Measurements from ENCODE around the gene ADGRD1. TPM values are rescaled to one million over a fixed set of nuclear protein-coding genes. Genes with fewer than 3 reads are reported as not detected.

Gene ADGRD1
- total RNA-seq, 1 donor from 2014 or later = 0.47 TPM

GRCh38 chr12:130938186-130938585 is 15.5 kb upstream of the ADGRD1 start:
- POLR2A ChIA-PET = interaction anchor here (0.6 kb wide), 1 partner anchor 25 kb away, joined by 10 read pairs; no protein-coding TSS in a partner anchor
- Mint-ChIP-seq H3K27me3 (peaks cover 2% of the 10 kb centered on the region), H3K9me3 (peaks cover 18% of the 10 kb centered on the region), H3K4me1 (no peaks in the 10 kb centered on the region), H3K27ac (no peak overlapping the region), H3K36me3 (ENCODE audit: low read depth) (no peaks in the 10 kb centered on the region), H3K4me3 (no peak overlapping the region)
- ATAC-seq (ENCODE audit: low read depth) (no peak), DNase-seq (no peak)
- intact Hi-C loops (cut with micrococcal nuclease) = no loop called here
- TF ChIP-seq, protein P1, sequence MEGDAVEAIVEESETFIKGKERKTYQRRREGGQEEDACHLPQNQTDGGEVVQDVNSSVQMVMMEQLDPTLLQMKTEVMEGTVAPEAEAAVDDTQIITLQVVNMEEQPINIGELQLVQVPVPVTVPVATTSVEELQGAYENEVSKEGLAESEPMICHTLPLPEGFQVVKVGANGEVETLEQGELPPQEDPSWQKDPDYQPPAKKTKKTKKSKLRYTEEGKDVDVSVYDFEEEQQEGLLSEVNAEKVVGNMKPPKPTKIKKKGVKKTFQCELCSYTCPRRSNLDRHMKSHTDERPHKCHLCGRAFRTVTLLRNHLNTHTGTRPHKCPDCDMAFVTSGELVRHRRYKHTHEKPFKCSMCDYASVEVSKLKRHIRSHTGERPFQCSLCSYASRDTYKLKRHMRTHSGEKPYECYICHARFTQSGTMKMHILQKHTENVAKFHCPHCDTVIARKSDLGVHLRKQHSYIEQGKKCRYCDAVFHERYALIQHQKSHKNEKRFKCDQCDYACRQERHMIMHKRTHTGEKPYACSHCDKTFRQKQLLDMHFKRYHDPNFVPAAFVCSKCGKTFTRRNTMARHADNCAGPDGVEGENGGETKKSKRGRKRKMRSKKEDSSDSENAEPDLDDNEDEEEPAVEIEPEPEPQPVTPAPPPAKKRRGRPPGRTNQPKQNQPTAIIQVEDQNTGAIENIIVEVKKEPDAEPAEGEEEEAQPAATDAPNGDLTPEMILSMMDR (IDR thresholded peaks at IDR 0.05) = no peak
- CTCF ChIA-PET = no interaction called here

- peaks cover 9% of the 10 kb centered on the region for H3K27me3 Mint-ChIP-seq
- peaks cover 30% of the 10 kb centered on the region for H3K9me3 Mint-ChIP-seq
- CTCF ChIA-PET = no interaction called here
- TF ChIP-seq, protein P1 (IDR thresholded peaks at IDR 0.05) = no peak
- POLR2A ChIA-PET = no interaction called here
- peaks cover 2% of the 10 kb centered on the region for H3K36me3 Mint-ChIP-seq (ENCODE audit: low read depth)
- intact Hi-C loops (cut with micrococcal nuclease) = no loop called here
- H3K4me3 Mint-ChIP-seq = no peak overlapping the region
- no peak overlapping the region for H3K27ac Mint-ChIP-seq
- H3K4me1 Mint-ChIP-seq = no peaks in the 10 kb centered on the region
- no peak for DNase-seq
- ATAC-seq (ENCODE audit: low read depth) = no peak
Observed at GRCh38 chr12:130944878-130945277, 8.8 kb upstream of the ADGRD1 start.

- ATAC-seq (ENCODE audit: low read depth) = no peak
- H3K9me3 Mint-ChIP-seq = peaks cover 26% of the 10 kb centered on the region
- H3K4me3 Mint-ChIP-seq = no peak overlapping the region
- intact Hi-C loops (cut with micrococcal nuclease) = no loop called here
- H3K27me3 Mint-ChIP-seq = peaks cover 14% of the 10 kb centered on the region
- CTCF ChIA-PET = no interaction called here
- TF ChIP-seq, protein P1 (IDR thresholded peaks at IDR 0.05) = no peak
- no peak overlapping the region for H3K27ac Mint-ChIP-seq
- POLR2A ChIA-PET = no interaction called here
- peaks cover 2% of the 10 kb centered on the region for H3K36me3 Mint-ChIP-seq (ENCODE audit: low read depth)
- no peaks in the 10 kb centered on the region for H3K4me1 Mint-ChIP-seq
- no peak for DNase-seq
Observed at GRCh38 chr12:130945786-130946492, 7.8 kb upstream of the ADGRD1 start.

DNA sequence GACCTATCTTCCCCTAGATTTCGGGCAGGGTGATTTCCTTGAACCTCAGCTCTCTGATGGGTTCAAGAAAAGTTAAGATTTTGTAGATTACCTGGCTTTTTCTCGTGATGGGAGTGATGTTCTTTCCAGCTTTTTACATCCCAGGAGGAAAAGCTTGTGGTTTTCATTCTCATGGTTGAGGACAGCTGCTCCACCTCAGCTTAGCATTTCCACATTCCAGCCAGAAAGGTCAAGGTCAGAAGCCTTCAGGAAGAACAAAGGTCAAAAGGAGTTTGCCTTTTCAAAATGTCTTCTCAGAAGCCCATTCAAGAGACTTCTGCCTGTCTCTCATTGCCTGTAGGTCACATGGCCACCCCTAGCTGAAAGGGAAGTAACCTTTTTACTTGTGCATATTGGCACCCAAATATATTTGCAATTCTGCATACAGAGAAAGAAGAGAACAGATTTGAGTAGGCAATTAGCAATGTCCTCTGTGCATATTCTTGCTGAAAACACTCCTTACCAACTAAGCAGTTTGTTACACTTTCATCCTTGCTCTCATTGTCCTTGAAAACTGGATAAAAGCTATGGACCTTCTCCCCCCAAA is 6.6 kb upstream of the ADGRD1 start:
- CTCF ChIA-PET = no interaction called here
- no peak overlapping the region for H3K27ac Mint-ChIP-seq
- POLR2A ChIA-PET = no interaction called here
- H3K9me3 Mint-ChIP-seq = peaks cover 21% of the 10 kb centered on the region
- TF ChIP-seq, protein P1 (IDR thresholded peaks at IDR 0.05) = no peak
- peaks cover 17% of the 10 kb centered on the region for H3K27me3 Mint-ChIP-seq
- intact Hi-C loops (cut with micrococcal nuclease) = no loop called here
- peaks cover 2% of the 10 kb centered on the region for H3K36me3 Mint-ChIP-seq (ENCODE audit: low read depth)
- no peaks in the 10 kb centered on the region for H3K4me1 Mint-ChIP-seq
- ATAC-seq (ENCODE audit: low read depth) (no peak), DNase-seq (no peak)
- no peak overlapping the region for H3K4me3 Mint-ChIP-seq

GRCh38 chr12:130948136-130948535 is 5.6 kb upstream of the ADGRD1 start:
- H3K4me3 Mint-ChIP-seq = no peak overlapping the region
- CTCF ChIA-PET = no interaction called here
- no peak overlapping the region for H3K27ac Mint-ChIP-seq

More at GRCh38 chr12:130948136-130948535, 5.6 kb upstream of the ADGRD1 start:
- Mint-ChIP-seq H3K27me3 (peaks cover 19% of the 10 kb centered on the region), H3K36me3 (ENCODE audit: low read depth) (peaks cover 2% of the 10 kb centered on the region), H3K9me3 (peaks cover 20% of the 10 kb centered on the region), H3K4me1 (peaks cover 2% of the 10 kb centered on the region)
- POLR2A ChIA-PET = no interaction called here
- ATAC-seq (ENCODE audit: low read depth) = no peak
- DNase-seq = no peak
- intact Hi-C loops (cut with micrococcal nuclease) = no loop called here
- TF ChIP-seq, protein P1 (IDR thresholded peaks at IDR 0.05) = no peak

Measured in activated B cell treated with CpG ODN at 0.5 μM for 24 hours (primary cell).